Lung (tissue), 12 donors: Measurements from ENCODE around the gene CABP7. TPM values are rescaled to one million over a fixed set of nuclear protein-coding genes. Genes with fewer than 3 reads are reported as not detected.

Experiments
- ATAC-seq: fragments of 200-7000 bp; cut with Tn5 transposase; one replicate; pipeline ENCODE4 v1.9.1; 2020; ENCODE audit warnings: moderate number of reproducible peaks; ENCODE audit not compliant: insufficient read depth, low FRiP score
- DNase-seq, 3 donors: peaks; one replicate each; pipeline ENCODE4 v3.0.0-alpha.2; 2013 to 2017
- H3K27ac ChIP-seq, 2 donors: one replicate each; pipeline ENCODE4 v1.5.1; 2013; ENCODE audit warnings: mild to moderate bottlenecking in 2 of 2, moderate library complexity in 2 of 2, control low read depth in 1 of 2, inconsistent platforms in 1 of 2, low read depth in 1 of 2, low read length in 1 of 2
- H3K27me3 ChIP-seq, 3 donors: one replicate each; pipeline ENCODE4 v1.5.1; 2013; ENCODE audit warnings: low read length in 2 of 3; ENCODE audit not compliant: control insufficient read depth in 3 of 3, insufficient read depth in 3 of 3
- H3K36me3 ChIP-seq, 4 donors: one replicate each; pipeline ENCODE4 v1.5.1; 2013; ENCODE audit warnings: low read length in 4 of 4, mild to moderate bottlenecking in 1 of 4, moderate library complexity in 1 of 4; ENCODE audit not compliant: control insufficient read depth in 4 of 4, insufficient read depth in 4 of 4
- H3K4me1 ChIP-seq, 5 donors: one replicate each; pipeline ENCODE4 v1.5.1; 2013; ENCODE audit warnings: low read length in 5 of 5, mild to moderate bottlenecking in 2 of 5, moderate library complexity in 1 of 5; ENCODE audit not compliant: control insufficient read depth in 5 of 5, insufficient read depth in 5 of 5
- H3K4me3 ChIP-seq: one replicate; pipeline ENCODE4 v1.5.1; 2013; ENCODE audit warnings: mild to moderate bottlenecking, control low read depth, moderate library complexity
- H3K9ac ChIP-seq, 2 donors: one replicate each; pipeline ENCODE4 v1.5.1; 2013; ENCODE audit warnings: low read length in 2 of 2, control low read depth in 1 of 2; ENCODE audit not compliant: insufficient read depth in 1 of 2
- H3K9me3 ChIP-seq, 4 donors: one replicate each; pipeline ENCODE4 v1.5.1; 2013; ENCODE audit warnings: low read length in 3 of 4, mild to moderate bottlenecking in 1 of 4, moderate library complexity in 1 of 4; ENCODE audit not compliant: control insufficient read depth in 4 of 4, insufficient read depth in 3 of 4
- CTCF ChIP-seq: IDR thresholded peaks from 2 replicates; pipeline ENCODE4 v1.5.1; 2012; ENCODE audit warnings: mild to moderate bottlenecking; ENCODE audit errors: control extremely low read depth, extremely low read depth
- WGBS, 2 donors: extraction: QIAGEN DNeasy Blood & Tissue Kit; methylation state at CpG; one replicate each; pipeline ENCODE4 v1.1.7; 2013; 5-methylcytosine and 5-hydroxymethylcytosine counted together
- polyA plus RNA-seq, 2 donors: library from polyadenylated mRNA; stranded (reverse); fragments of 200-250 nt; gene quantifications; one replicate each; pipeline ENCODE4 v1.2.1, GENCODE V29; 2013
- total RNA-seq, 2 donors: library from RNA; depleted of rRNA in 1 of 2; stranded (reverse); fragments of >200 nt in 1 of 2; gene quantifications; one replicate each; pipeline ENCODE4 v1.2.1, GENCODE V29; 2014 to 2021
- donor health status: control.
- donor health status: control.
- donor health status: Bipolar disorder and iron deficiency.
- donor health status: healthy.
- donor health status: DM: yes; HTN: yes; CAD: no.

CABP7 gene
- total and polyA plus RNA-seq, 4 donors = 0.05 to 0.12 (median 0.06) TPM; not detected in 1

- DNase-seq (no peak), ATAC-seq (no peak)
- no peak for TF ChIP-seq CTCF
- WGBS, 2 donors = 83 to 90% methylated on average over 9 of the region's 9 CpGs
- Histone ChIP-seq H3K36me3 (peaks cover 0 to 34% (median 7%) of the 10 kb centered on the region in 4 donors), H3K9ac (no peak overlapping the region), H3K27ac (no peak overlapping the region), H3K9me3 (peaks cover 0 to 2% (median 0%) of the 10 kb centered on the region in 4 donors), H3K27me3 (no peaks in the 10 kb centered on the region), H3K4me3 (no peak overlapping the region), H3K4me1 (peaks cover 0 to 21% (median 4%) of the 10 kb centered on the region in 5 donors)
Measured at GRCh38 chr22:29693671-29694070, 26.1 kb upstream of the CABP7 start.

GRCh38 chr22:29695129-29695926, 24.5 kb upstream of the CABP7 start:
- DNase-seq (no peak), ATAC-seq (no peak)
- TF ChIP-seq CTCF = no peak
- peaks cover 0 to 2% (median 0%) of the 10 kb centered on the region in 4 donors for H3K9me3 ChIP-seq
- H3K4me1 ChIP-seq = peaks cover 0 to 14% (median 5%) of the 10 kb centered on the region in 5 donors
- 96% methylated on average over 33 of the region's 33 CpGs for WGBS, 2 donors
- H3K27me3 ChIP-seq = no peaks in the 10 kb centered on the region
- no peak overlapping the region for H3K4me3 ChIP-seq
- H3K36me3 ChIP-seq = peaks cover 0 to 33% (median 7%) of the 10 kb centered on the region in 4 donors
- no peak overlapping the region for H3K9ac ChIP-seq
- H3K27ac ChIP-seq = no peak overlapping the region

GRCh38 chr22:29697853-29698598, 21.8 kb upstream of the CABP7 start:
- Histone ChIP-seq H3K4me1 (peaks cover 0 to 34% (median 8%) of the 10 kb centered on the region in 5 donors), H3K9me3 (peaks cover 0 to 2% (median 0%) of the 10 kb centered on the region in 4 donors), H3K27ac (no peak overlapping the region), H3K27me3 (no peaks in the 10 kb centered on the region), H3K4me3 (no peak overlapping the region), H3K36me3 (peaks cover 0 to 25% (median 7%) of the 10 kb centered on the region in 4 donors), H3K9ac (no peak overlapping the region)
- TF ChIP-seq CTCF = no peak
- ATAC-seq (no peak), DNase-seq (no peak)
- WGBS, 2 donors = 80 to 87% methylated on average over 16 of the region's 16 CpGs
